HG03439 (cell line): ENCODE data around the gene PACS2.
"Not testable (repeated sequence)": the region's sequence is repeated elsewhere in the genome, so short reads cannot be mapped to it uniquely, and the experiment has no call there.

ENCODE experiments used
- ATAC-seq: cut with Tn5 transposase; IDR thresholded peaks from one replicate; pipeline ENCODE4 v1.9.1; 2021; ENCODE audit warnings: mild to moderate bottlenecking, moderate library complexity; ENCODE audit not compliant: unreplicated experiment

PACS2 gene

GRCh38 chr14:105348169-105348944 lies 33.8 kb downstream of the PACS2 start:
- ATAC-seq: no peak

GRCh38 chr14:105348945-105349699 lies 34.6 kb downstream of the PACS2 start:
- ATAC-seq: no peak

GRCh38 chr14:105349992-105350391 lies 35.4 kb downstream of the PACS2 start:
- no peak for ATAC-seq

GRCh38 chr14:105350450-105351244 lies 36.1 kb downstream of the PACS2 start:
- ATAC-seq: no peak

GRCh38 chr14:105351410-105351809 lies 36.9 kb downstream of the PACS2 start:
- no peak for ATAC-seq

GRCh38 chr14:105351920-105352851 lies 37.6 kb downstream of the PACS2 start:
- no peak for ATAC-seq

GRCh38 chr14:105353136-105353535 lies 38.6 kb downstream of the PACS2 start:
- ATAC-seq: no peak

- ATAC-seq: no peak
These were observed 40.0 kb downstream of the PACS2 start for GRCh38 chr14:105354541-105354940.

- no peak for ATAC-seq
These were observed 40.6 kb downstream of the PACS2 start for GRCh38 chr14:105355049-105355575.

- ATAC-seq: no peak
These were observed 41.5 kb downstream of the PACS2 start for GRCh38 chr14:105355850-105356604.

GRCh38 chr14:105356927-105357326 lies 42.4 kb downstream of the PACS2 start:
- ATAC-seq: no peak

GRCh38 chr14:105357626-105358025 lies 43.1 kb downstream of the PACS2 start:
- ATAC-seq: no peak

GRCh38 chr14:105358140-105358846 lies 43.7 kb downstream of the PACS2 start:
- ATAC-seq: no peak

- no peak for ATAC-seq
These were observed 44.4 kb downstream of the PACS2 start for GRCh38 chr14:105358943-105359342.

GRCh38 chr14:105361412-105361811 lies 46.9 kb downstream of the PACS2 start:
- ATAC-seq: not testable (repeated sequence)

GRCh38 chr14:105363847-105364708 lies 49.5 kb downstream of the PACS2 start:
- ATAC-seq: no peak

GRCh38 chr14:105365101-105365500 lies 50.6 kb downstream of the PACS2 start:
- ATAC-seq: no peak

GRCh38 chr14:105365681-105366080 lies 51.1 kb downstream of the PACS2 start:
- no peak for ATAC-seq
